ENCODE results near the gene ZNF793.

DNA sequence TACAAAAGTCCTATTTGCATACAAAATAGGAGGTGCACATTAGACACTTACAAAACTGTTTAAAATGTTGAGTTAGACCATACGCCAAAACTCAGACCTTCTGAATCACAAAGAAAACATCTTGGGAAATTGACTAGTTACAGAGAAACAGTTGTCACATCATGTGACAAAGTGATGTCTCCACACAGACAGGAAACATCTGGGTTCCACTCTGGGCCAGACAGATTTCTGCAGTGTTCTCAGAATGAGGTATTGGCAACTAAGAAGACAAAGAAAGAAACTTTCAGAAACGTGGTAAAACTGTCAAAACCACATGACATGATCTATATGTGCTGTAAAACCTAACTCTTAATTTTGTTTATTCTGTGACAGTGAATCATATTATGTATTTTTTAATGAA is 6.7 kb downstream of the ZNF793 start:
- TF ChIP-seq CTCF (IDR thresholded peaks at IDR 0.05) (no peak), POLR2AphosphoS5 (IDR thresholded peaks at IDR 0.05) (no peak), POLR2A (IDR thresholded peaks at IDR 0.05) (no peak)

Data from sigmoid colon (tissue), 4 donors.